HL-60/S4 (cell line): ENCODE measurements around the gene MYOZ1.
"Not testable (repeated sequence)": the region's sequence is repeated elsewhere in the genome, so short reads cannot be mapped to it uniquely, and the experiment has no call there.

Experiments used
- in situ Hi-C: fragments of 300-500 bp; cut with MboI; formaldehyde crosslinking; loops from 2 replicates; pipeline ENCODE4 v1.14.3; 2022; ENCODE audit warnings: low sequenced_read_pairs

Gene MYOZ1, protein sequence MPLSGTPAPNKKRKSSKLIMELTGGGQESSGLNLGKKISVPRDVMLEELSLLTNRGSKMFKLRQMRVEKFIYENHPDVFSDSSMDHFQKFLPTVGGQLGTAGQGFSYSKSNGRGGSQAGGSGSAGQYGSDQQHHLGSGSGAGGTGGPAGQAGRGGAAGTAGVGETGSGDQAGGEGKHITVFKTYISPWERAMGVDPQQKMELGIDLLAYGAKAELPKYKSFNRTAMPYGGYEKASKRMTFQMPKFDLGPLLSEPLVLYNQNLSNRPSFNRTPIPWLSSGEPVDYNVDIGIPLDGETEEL

DNA sequence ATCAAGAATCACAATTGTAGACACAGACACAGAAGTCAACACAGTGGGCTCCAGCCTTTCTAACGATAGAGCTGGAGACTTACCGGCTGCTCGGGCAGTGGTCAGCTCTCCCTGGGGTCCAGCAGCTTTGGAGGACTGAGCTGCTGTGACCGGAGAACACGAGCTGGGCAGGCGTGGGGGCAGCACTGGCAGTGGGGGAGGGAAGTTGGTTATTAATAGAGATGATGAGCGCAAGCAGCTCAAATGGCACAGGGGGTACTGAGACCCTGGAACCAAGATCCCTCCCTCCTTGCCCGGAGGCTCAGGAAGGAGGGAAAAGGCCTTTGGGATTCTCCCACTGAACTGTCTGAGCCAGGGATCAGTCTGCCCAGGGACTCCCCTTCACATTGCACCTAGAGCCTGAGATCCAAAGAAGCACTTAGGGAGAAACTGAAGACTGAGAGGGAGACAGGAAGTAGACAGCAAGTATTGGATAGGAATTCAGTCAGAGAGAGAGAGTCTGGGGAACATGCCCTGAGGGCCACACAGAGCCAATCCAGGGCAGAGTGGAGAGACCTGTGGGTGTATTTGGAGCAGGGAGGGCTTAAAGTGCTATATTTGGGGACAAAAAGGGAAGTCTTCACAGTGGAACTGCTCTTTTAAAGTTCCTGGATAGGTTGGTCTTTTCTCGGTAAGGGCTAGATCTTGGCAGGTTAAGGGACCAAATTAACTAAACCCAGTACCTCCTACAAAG, at the start of gene MYOZ1:
TSS of gene MYOZ1 (minus strand) at position 147 of the 733 bp plus-strand sequence. CDS start 1,457 bp downstream, outside the sequence.
- in situ Hi-C loops: loop anchor here (5.0 kb wide), 1 partner anchor 109 kb away; no protein-coding TSS in a partner anchor

DNA sequence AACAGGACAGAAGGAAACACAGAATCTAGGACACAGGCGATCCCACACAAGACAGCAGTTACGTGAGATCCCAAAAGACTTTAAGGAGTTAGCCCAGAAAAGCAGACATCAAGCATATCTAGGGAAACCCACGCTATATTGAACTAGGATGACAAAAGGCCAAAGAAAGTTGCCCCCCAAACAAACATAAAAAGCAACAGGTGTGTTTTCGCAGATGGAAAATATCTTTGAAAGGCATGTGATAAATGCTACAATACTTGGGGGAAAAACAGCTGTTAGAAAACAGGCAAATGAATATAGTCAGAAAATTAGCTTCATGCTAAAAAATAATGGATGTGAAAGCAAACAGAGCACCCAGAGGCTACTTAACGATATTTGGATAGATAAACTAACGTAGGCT, 49.5 kb upstream of the MYOZ1 start:
- in situ Hi-C loops: not testable (repeated sequence)

DNA sequence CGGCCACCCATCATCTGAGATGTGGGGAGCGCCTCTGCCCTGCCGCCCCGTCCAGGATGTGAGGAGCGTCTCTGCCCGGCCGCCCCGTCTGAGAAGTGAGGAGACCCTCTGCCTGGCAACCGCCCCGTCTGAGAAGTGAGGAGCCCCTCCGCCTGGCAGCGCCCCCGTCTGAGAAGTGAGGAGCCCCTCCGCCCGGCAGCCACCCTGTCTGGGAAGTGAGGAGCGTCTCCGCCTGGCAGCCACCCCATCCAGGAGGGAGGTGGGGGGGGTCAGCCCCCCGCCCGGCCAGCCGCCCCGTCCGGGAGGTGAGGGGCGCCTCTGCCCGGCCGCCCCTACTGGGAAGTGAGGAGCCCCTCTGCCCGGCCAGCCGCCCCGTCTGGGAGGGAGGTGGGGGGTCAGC, 48.3 kb upstream of the MYOZ1 start:
- in situ Hi-C loops: not testable (repeated sequence)

DNA sequence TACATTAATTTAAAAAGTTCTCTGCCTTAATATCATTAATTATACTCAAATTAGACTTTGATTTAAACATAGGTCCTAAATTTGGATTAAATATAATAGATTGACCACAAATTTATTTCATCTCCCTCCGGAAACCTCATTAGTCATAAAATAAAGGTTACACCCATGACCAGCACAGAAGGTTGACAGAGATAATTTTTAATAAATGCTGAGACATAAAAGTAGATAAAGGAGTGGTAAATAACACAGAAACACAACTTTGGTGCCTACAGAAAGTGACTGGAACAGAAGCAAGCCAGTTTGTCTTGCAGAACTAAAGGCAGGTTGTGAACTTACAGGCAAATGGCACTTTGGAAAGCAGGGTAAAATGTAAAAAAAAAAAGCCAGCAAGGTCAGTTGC, 46.4 kb upstream of the MYOZ1 start:
- in situ Hi-C loops: not testable (repeated sequence)

DNA sequence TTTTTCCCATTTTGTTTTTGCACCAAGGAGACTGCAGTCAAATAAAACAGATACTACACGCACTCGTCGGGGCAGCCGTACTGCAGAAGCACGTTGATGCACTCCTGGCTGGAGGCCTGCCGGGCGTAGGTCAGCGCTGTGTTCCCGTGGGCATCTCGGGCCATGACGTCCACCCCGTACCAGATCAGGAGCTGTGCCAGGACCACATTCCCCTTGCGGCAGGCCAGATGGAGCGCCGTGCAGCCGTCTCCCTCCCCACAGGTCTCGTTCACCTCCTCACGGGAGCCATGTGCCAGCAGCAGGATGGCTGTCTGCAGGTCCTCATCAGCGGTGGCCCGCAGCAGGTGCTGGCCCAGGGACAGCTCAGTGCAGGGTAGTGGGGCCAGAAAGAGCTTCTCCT, 33.3 kb upstream of the MYOZ1 start:
- in situ Hi-C loops: not testable (repeated sequence)

DNA sequence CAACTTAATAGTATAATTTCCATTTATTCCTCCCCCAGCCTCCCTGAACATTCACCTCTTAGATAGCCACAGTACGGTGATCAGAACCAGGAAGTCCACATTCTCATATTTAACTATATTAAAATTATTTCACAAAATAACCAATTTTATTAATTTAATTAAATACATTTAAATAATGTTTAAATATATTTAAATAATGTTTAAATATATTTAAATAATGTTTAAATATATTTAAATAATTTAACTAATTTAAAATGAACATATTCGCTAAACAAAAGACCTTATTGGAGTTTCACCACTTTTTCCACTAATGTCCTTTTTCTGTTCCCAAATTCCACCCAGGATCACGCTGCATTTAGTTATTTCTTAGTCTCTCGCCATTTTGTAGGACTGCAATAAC, 27.1 kb upstream of the MYOZ1 start:
- in situ Hi-C loops: not testable (repeated sequence)

DNA sequence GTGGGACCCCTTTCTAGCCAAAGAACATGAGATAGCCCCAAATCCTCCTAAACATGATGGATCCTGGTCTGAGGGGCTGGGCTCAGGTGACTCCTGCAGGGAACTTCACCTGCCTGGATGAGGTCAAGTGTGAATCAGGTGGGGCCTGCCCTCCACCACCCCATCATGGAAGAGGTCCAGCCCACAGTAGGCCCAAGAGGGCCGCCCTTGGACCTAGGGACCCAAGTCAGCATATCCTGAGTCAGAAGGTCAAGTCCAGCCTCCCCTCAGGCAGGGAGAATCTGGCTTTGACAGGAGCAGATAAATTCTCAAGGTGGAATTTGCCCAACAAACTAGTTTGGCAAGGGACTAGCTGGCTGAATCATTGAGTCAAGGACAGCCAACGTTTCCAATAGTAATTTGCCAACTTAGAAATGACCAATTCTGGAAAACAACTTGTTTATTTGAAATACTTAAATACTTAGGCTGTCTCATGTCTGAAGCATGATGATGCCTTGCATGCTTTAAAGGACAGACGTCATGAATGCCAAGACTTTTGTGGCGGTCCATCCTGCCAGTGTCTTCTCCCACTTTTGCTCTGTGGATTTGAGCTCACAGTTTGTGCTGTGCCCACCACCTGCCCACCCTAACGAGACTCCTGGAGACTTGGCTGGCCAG, 25.0 kb upstream of the MYOZ1 start:
- in situ Hi-C loops: not testable (repeated sequence)

DNA sequence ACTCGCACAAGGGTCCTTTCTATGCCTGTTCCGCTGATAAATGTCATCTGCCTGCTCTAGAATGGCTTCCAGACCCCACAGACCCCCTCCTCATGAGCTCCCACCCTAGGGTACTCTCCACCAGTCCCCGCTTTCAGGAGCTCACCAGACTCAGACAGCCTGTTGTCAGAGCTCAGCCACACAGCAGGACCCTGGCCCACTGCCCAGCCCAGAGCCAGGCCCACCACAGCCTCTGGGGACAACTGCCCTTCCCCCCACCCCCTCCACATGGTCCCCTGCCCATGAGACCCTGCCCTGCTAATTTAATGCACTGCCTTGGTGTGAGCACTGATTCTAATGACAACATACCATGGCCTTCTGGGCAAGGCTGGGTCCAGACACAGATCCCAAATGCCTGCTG, 24.3 kb upstream of the MYOZ1 start:
- in situ Hi-C loops: not testable (repeated sequence)

DNA sequence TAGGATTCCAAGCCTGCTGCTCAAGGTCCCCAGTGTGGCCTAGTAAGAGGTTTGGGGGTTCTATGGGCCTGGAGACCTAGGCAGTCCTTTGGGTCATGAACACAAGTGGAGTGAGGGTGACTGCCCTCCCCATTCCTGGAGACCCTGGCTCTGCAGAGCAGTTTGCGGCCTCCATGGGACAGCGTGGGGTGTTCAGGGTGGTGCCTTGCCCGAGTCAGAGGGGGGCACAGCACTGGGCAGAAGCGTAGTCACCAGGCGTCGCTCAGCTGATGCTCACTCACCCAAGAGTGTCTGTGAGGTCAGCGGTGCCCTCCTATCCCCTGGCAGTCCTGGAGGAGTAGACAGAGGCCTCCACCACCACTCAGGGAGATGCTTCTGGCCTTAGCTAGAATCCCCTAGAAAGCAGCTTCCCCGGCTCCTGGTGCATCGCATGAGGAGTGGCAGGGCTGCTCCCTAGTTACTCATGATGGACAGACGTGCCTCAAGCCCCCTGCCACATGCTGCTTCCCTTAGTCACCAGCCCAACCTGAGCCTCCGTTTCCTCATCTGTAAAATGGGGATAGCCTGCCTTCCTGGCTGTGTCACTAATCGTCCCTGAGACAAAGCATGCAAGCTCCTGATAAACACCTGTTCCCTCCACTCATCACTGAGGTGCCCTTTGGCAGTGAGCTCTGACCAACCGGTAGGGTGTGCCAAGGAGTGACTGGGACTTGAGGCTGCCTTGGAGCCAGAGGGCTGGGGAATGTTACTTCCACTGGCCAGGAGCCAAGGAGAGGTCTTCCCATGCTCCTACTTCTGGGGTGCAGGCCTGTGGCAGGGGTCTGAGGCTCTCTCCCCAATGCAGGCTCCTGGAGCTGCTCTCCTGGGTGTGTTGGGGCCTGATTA, 23.1 kb upstream of the MYOZ1 start:
- in situ Hi-C loops: not testable (repeated sequence)

DNA sequence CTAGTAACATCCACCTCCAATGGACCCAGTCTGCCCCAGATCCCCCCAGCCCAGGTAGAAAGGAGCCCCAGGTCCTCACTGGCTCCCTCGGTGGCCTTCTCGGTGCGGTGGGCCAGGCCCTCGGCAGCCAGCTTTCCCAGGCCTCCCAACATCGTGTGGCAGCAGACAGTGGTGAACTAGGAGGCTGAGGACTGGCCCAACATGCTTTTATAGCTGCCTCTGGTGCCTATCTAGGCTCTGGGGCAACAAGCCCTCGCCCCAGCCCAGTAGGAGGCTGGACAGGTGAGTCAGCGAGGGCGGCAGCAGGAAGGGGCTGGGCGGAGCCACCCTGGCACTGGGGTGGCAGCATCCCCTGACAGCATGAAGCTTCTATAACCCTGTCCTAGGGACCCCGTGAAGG, 22.3 kb upstream of the MYOZ1 start:
- in situ Hi-C loops: not testable (repeated sequence)

DNA sequence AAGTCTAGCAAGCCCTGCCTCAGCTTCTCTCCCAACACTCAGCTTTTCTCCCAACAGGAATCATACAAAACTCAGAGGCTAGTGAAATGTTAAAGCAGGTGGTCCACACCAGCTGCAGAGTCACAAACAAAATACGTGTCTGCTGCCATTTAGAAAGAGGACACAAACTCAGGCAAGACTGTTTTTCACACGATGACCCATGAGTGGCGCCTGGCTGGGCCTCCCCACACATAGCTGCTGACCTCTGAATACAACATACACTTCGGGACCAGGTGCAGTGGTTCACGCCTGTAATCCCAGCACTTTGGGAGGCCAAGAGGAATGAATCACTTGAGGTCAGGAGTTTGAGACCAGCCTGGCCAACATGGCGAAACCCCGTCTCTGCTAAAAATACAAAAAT, 21.4 kb upstream of the MYOZ1 start:
- in situ Hi-C loops: not testable (repeated sequence)

DNA sequence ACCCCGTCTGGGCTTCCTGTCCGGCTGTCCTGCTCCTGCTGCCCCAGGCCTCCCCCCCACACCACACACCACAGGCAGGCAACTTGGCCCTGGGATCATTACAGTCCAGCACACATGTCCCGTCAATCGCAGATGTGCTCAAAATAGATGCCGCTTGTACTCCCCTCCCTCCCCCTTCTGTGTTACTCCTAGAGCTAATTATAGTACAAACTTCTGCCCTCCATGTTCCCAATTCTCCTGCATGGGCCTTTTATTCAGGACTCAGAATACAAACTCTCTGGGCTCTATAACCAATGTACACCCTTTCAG, 14.7 kb upstream of the MYOZ1 start, which contains the start of gene SYNPO2L:
TSS of gene SYNPO2L (minus strand) at position 40 of the 309 bp plus-strand sequence. CDS start 107 bp downstream, outside the sequence.
- in situ Hi-C loops: no loop called here

DNA sequence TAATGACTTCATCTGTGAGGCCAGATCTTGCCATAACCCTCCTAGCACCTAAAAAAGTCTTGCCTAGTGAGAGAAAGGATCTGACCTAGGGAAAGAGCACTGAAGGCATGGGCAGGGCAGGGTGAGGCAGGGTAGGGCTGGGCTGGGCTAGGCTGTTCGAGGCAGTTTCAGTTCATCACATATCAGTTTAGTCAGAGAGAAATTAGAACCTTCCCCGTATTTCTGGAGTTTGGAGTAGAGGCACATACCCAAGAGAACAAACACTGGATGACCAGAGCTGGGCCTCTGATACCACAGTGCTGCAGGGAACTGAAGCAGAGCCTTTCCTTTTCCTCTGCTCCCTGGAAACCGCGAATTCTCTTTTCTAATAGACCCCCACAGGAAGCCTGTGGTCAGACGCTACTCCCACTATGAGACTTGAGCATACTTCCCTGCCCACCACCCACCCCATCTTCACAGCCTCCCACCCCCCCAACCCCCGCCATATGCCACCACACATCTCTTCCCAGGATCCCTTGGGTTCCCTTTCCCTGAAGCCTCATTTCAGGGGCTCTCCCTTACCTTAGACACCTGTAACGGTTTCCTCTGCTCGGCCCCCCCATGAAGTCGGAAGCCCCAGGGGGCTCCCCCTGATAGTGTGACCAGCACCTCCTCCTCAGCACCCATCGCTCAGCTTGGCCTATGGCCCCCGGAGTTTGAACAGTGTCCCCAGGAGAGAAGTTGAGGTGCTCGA, 14.1 kb upstream of the MYOZ1 start:
- in situ Hi-C loops: no loop called here

DNA sequence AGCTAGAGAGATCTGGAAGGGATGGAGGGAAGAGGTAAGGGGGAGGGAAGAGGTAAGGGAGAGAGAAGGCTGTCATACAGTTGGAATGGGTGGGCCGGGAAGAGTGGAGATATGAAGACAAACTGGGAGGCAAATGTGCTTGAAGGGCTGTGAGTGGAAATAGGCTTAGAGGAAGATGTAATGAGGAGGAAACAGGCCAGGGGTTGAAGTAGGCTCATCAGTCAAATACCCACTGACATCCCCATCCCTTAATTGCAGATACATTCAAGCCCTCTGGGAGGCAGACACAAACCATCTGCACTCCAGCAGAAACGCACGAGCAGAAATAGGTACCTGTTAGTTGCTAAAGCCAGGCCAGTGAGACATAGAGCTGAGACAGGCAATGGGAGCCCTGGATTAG, 12.4 kb upstream of the MYOZ1 start:
- in situ Hi-C loops: no loop called here

DNA sequence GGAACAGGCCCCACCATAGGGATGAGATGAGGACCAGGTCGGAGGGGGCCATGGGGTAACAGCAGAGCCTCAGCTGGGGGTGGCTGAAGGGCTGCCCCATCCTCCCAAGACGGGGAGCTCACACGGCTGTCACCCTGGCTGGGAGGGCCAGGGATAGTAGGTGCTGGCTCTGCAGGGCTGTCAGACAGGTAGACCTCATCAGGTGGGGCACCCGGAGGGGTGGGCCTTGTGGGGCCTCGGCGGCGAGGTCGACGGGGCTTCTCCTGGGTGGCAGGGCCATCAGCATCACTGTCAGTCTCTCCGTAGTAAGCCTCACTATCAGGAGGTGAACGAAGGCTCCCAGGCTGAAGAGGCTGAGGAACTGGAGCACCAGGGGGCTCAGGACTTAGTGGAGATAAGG, 11.9 kb upstream of the MYOZ1 start:
- in situ Hi-C loops: no loop called here

DNA sequence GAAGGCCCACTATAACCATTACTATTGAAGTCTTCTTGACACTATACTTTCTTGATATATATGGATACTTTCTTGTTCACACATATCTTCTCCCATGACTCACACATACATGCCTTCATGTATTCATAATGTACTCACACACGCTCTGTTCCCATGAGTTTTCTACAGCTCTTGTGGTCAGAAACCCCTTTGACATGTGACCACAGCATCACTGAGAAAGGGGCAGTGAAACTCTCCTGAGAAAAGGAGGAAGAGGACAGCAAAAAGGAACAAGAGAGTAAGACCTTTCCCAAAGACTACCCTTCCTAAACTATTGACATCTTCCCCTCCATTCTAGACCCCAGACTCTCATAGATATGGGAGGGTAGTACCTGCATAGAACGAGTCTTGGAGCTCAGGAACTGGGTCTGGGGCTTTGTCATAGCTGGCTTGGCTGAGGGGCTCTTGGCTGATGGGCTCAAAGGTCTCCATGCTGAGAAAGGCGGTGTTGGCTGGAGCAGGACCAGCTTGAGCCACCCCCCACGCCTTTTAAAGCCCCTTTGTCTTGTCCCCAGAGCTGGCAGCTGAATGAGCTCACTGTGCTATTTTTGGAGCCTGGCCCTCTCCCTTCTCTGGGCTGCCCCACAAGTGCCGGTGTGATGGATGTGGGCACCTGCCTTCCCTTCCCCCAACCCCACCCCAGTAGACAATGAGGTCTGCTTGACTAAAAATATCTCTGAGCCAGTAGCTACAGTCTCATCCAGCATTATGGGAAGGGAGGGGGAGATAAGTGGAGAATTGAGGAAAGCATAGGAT, 9.5 kb upstream of the MYOZ1 start:
- in situ Hi-C loops: no loop called here

DNA sequence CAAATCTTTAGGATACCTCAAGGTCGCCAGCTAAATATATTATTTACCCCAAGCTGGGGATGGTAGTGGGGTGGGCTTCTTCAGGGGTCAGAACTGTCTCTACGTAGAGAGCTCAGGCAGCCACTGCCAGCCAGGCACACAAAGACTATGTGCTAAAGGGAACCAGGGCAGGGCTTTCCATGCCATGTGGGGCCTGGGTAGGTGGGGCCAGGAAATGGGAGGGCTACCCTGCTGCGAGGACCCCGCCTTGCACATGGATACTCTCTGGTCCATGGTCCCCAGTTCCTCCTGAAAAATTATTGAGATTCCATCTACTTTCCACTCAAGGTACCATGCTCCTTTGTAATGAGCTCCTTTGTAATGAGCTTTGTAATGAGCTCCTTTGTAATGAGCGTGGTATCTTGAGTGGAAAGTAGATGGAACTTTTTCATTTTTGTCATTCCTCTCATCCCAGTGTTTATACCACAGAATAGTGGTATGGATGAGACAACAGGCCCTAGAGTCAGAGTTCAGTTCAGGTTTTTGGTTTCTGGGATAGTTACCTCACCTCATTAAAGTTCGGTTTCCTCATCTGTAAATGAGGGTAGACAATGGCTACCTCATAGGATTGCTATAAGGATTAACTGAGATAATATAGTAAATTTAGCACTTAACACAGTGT, 8.7 kb upstream of the MYOZ1 start:
- in situ Hi-C loops: no loop called here

DNA sequence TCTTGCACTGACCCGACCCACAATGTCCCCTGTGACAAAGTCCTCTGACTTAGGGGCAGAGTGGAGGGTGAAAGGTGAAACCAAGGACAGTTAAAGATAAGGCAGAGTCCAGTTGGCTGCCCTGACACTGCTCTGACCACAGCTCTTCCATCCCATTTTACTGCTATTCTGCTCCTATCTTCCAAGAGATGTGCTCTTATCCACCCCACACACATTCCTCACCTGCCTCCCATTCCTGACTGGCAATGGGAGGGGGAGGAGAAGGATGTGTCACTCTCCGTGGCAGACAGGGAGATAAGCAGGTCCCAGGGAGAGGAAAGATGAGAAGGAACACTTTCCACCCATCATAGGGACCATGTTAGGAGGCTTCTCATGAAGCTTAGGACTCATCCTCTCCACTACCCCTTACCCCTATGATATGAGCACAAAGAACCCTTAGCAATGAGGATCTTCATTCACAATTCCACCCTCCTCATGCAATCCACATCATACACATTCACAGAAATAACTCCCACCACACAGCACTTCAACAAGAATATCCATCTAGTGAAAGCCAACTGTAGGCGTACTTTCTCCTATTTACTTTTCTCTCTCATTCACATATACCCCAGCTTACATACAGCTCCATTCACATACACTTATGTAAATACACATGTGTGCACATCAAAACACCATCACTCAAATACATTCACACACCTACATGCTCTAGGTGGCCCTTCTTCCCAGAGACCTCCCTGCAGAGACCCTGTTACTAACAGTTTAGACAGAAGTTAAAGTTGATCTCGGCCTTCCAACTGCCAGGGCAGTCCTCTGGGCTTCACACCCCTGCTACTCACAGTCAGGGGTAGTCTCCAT, 7.9 kb upstream of the MYOZ1 start:
- in situ Hi-C loops: no loop called here
